ENCODE data around the gene FCHSD2.
"Not testable (repeated sequence)": the region's sequence is repeated elsewhere in the genome, so short reads cannot be mapped to it uniquely, and the experiment has no call there.

Gene FCHSD2

GRCh38 chr11:72864702-72865655, 277.1 kb downstream of the FCHSD2 start:
- Mint-ChIP-seq H3K4me1 (ENCODE audit: low read depth) (peaks cover 19% of the 10 kb centered on the region), H3K9me3 (no peaks in the 10 kb centered on the region), H3K36me3 (ENCODE audit: low read depth) (peaks cover 23% of the 10 kb centered on the region), H3K27ac (no peak overlapping the region), H3K4me3 (no peak overlapping the region), H3K27me3 (no peaks in the 10 kb centered on the region)
- DNase-seq, result no peak

DNA sequence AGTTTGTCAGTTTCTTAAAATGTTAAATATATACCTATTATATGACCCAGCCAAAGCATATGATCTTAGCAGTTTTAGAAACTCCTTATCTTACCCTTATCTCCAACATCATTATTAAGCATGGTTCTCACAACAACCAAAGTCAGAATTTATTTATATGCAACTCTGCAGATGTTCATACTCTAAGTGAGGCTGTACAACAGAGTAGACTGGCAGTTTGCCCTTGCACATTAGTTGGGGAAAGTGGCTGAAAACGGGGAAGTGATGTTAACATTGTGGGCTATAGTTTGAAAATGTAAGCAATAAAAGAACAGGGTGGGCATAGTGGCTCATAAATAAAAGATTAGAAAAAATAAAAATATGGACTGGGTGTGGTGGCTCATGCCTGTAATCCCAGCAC, 278.2 kb downstream of the FCHSD2 start:
- H3K36me3 Mint-ChIP-seq (ENCODE audit: low read depth), result peaks cover 26% of the 10 kb centered on the region
- no peaks in the 10 kb centered on the region for H3K9me3 Mint-ChIP-seq
- H3K27ac Mint-ChIP-seq, result no peak overlapping the region
- peaks cover 11% of the 10 kb centered on the region for H3K4me1 Mint-ChIP-seq (ENCODE audit: low read depth)
- H3K27me3 Mint-ChIP-seq, result no peaks in the 10 kb centered on the region
- no peak for DNase-seq
- no peak overlapping the region for H3K4me3 Mint-ChIP-seq

DNA sequence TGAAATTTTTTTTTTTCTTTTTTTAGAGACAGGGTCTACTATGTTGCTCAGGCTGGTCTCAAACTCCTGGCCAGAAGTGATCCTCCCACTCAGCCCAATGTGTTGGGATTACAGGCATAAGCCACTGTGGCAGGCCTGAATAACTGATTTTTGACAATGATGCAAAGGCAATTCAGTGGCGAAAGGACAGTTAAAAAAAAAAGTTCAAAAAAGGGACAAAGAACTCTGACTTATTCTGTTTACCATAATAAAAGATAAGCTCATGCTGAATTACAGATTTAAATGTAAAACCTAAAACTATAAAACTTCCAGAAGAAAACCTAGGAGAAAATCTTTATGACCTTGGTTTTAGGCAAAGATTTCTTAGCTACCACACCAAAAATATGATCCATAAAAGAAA, 279.0 kb downstream of the FCHSD2 start:
- H3K4me1 Mint-ChIP-seq (ENCODE audit: low read depth), result peaks cover 11% of the 10 kb centered on the region
- peaks cover 30% of the 10 kb centered on the region for H3K36me3 Mint-ChIP-seq (ENCODE audit: low read depth)
- H3K4me3 Mint-ChIP-seq, result no peak overlapping the region
- no peak for DNase-seq
- H3K27ac Mint-ChIP-seq, result no peak overlapping the region
- H3K9me3 Mint-ChIP-seq, result no peaks in the 10 kb centered on the region
- H3K27me3 Mint-ChIP-seq, result no peaks in the 10 kb centered on the region

- no peaks in the 10 kb centered on the region for H3K27me3 Mint-ChIP-seq
- no peak for DNase-seq
- H3K27ac Mint-ChIP-seq, result no peak overlapping the region
- H3K36me3 Mint-ChIP-seq (ENCODE audit: low read depth), result peaks cover 13% of the 10 kb centered on the region
- no peak overlapping the region for H3K4me3 Mint-ChIP-seq
- peaks cover 11% of the 10 kb centered on the region for H3K4me1 Mint-ChIP-seq (ENCODE audit: low read depth)
- H3K9me3 Mint-ChIP-seq, result no peaks in the 10 kb centered on the region
These were observed 281.5 kb downstream of the FCHSD2 start for GRCh38 chr11:72860592-72860991.

GRCh38 chr11:72860010-72860409, 282.1 kb downstream of the FCHSD2 start:
- H3K27ac Mint-ChIP-seq, result no peak overlapping the region
- H3K36me3 Mint-ChIP-seq (ENCODE audit: low read depth), result peaks cover 13% of the 10 kb centered on the region
- H3K9me3 Mint-ChIP-seq, result no peaks in the 10 kb centered on the region

GRCh38 chr11:72859126-72859525, 283.0 kb downstream of the FCHSD2 start:
- H3K36me3 Mint-ChIP-seq (ENCODE audit: low read depth), result peaks cover 13% of the 10 kb centered on the region
- H3K27ac Mint-ChIP-seq, result no peak overlapping the region
- H3K4me1 Mint-ChIP-seq (ENCODE audit: low read depth), result peaks cover 1% of the 10 kb centered on the region
- DNase-seq, result no peak
- H3K4me3 Mint-ChIP-seq, result no peak overlapping the region
- no peaks in the 10 kb centered on the region for H3K9me3 Mint-ChIP-seq
- H3K27me3 Mint-ChIP-seq, result no peaks in the 10 kb centered on the region

More at GRCh38 chr11:72860010-72860409, 282.1 kb downstream of the FCHSD2 start:
- no peak for DNase-seq
- Mint-ChIP-seq H3K4me1 (ENCODE audit: low read depth) (peaks cover 6% of the 10 kb centered on the region), H3K4me3 (no peak overlapping the region), H3K27me3 (no peaks in the 10 kb centered on the region)

- H3K4me3 Mint-ChIP-seq; H3K27ac Mint-ChIP-seq; H3K9me3 Mint-ChIP-seq; H3K4me1 Mint-ChIP-seq (ENCODE audit: low read depth); DNase-seq; H3K27me3 Mint-ChIP-seq: not testable (repeated sequence)
- peaks cover 13% of the 10 kb centered on the region for H3K36me3 Mint-ChIP-seq (ENCODE audit: low read depth)
These were observed 283.9 kb downstream of the FCHSD2 start for GRCh38 chr11:72858267-72858666.

- Mint-ChIP-seq H3K4me1 (ENCODE audit: low read depth) (no peaks in the 10 kb centered on the region), H3K9me3 (no peaks in the 10 kb centered on the region), H3K27me3 (no peaks in the 10 kb centered on the region), H3K27ac (no peak overlapping the region), H3K36me3 (ENCODE audit: low read depth) (peaks cover 13% of the 10 kb centered on the region), H3K4me3 (no peak overlapping the region)
- DNase-seq, result no peak
These were observed 285.4 kb downstream of the FCHSD2 start for GRCh38 chr11:72856551-72857345.

- no peak overlapping the region for H3K4me3 Mint-ChIP-seq
- DNase-seq, result no peak
- peaks cover 13% of the 10 kb centered on the region for H3K36me3 Mint-ChIP-seq (ENCODE audit: low read depth)
- H3K27ac Mint-ChIP-seq, result no peak overlapping the region
- peaks cover 2% of the 10 kb centered on the region for H3K4me1 Mint-ChIP-seq (ENCODE audit: low read depth)
- H3K27me3 Mint-ChIP-seq, result no peaks in the 10 kb centered on the region
- H3K9me3 Mint-ChIP-seq, result no peaks in the 10 kb centered on the region
These were observed 286.1 kb downstream of the FCHSD2 start for GRCh38 chr11:72856065-72856464.

DNA sequence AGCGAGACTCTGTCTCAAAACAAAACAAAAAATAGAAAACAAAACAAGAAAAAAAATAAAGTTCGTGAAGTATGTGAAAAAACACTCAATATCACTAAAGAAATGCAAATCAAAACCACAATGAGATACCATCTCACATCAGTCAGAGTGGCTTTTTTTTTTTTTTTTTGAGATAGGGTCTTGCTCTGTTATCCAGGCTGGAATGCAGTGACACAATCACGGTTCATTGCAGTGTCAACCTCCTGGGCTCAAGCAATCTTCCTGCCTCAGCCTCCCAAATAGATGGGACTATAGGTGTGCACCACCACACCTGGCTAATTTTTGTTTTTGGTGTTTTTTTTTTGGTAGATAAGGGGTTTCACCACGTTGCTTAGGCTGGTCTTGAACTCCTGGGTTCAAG, 290.4 kb downstream of the FCHSD2 start:
- Mint-ChIP-seq H3K27me3 (no peaks in the 10 kb centered on the region), H3K4me1 (ENCODE audit: low read depth) (peaks cover 6% of the 10 kb centered on the region), H3K27ac (no peak overlapping the region), H3K4me3 (no peak overlapping the region), H3K9me3 (no peaks in the 10 kb centered on the region), H3K36me3 (ENCODE audit: low read depth) (no peaks in the 10 kb centered on the region)
- no peak for DNase-seq

GRCh38 chr11:72850832-72851231, 291.3 kb downstream of the FCHSD2 start:
- no peak for DNase-seq
- H3K27ac Mint-ChIP-seq, result no peak overlapping the region
- no peak overlapping the region for H3K4me3 Mint-ChIP-seq
- H3K36me3 Mint-ChIP-seq (ENCODE audit: low read depth), result peaks cover 3% of the 10 kb centered on the region
- no peaks in the 10 kb centered on the region for H3K9me3 Mint-ChIP-seq
- peaks cover 6% of the 10 kb centered on the region for H3K4me1 Mint-ChIP-seq (ENCODE audit: low read depth)
- no peaks in the 10 kb centered on the region for H3K27me3 Mint-ChIP-seq

DNA sequence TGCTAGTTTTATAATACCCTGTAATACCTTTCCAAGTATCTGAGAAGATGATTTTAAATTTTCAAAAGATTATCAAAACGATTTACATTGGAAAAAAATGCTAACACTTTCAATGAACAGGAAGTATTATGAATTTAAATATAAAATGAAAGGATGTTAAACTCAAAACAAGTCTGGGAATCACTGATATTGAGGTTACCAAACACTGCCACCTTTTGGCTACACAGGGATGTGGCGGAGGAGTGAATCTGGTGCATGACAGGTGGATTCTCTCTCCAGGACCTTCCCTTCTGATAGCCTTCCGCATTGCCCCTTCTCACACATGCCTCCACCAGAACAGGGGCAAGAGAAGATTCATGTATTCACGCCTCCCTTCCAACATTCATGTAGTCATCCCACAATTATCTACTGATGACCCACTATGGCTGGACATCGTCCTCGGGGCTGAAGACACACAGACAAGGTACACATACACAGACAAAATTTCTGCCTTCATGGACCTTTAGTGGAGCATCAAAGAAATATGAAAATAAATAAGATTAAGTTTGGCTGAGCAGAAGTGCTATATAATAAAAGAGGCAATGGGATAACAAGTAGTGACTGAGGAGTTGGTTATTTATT, 293.2 kb downstream of the FCHSD2 start:
- H3K27ac Mint-ChIP-seq, result no peak overlapping the region
- peak; percentile 40 for DNase-seq
- H3K4me3 Mint-ChIP-seq, result no peak overlapping the region
- no peaks in the 10 kb centered on the region for H3K9me3 Mint-ChIP-seq
- H3K27me3 Mint-ChIP-seq, result no peaks in the 10 kb centered on the region
- H3K36me3 Mint-ChIP-seq (ENCODE audit: low read depth), result peaks cover 11% of the 10 kb centered on the region
- H3K4me1 Mint-ChIP-seq (ENCODE audit: low read depth), result peaks cover 6% of the 10 kb centered on the region

DNA sequence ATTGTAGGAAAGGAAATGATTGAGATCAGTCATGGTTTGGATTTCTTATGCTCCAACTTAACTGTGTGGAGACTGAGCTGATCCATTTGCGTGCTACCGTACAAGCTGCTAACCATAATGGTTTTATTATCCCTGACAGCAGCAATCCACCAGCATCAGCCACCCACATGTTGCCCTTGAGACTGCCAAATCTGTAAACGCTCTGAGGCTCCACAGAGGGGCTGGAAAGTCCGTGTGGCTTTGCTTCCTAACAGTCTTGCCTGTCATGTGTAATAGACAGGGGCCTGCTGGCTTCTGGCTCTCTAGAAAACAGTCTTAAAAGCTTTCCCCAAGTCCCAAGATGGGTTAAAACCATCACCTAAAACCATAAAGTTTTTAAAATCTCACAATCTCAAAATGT, 297.8 kb downstream of the FCHSD2 start:
- Mint-ChIP-seq H3K36me3 (ENCODE audit: low read depth) (peaks cover 49% of the 10 kb centered on the region), H3K9me3 (no peaks in the 10 kb centered on the region), H3K4me3 (no peak overlapping the region), H3K27ac (no peak overlapping the region), H3K27me3 (no peaks in the 10 kb centered on the region), H3K4me1 (ENCODE audit: low read depth) (peaks cover 4% of the 10 kb centered on the region)
- no peak for DNase-seq

- DNase-seq, result no peak
- H3K27ac Mint-ChIP-seq, result peak overlapping the region; percentile 44
- H3K4me1 Mint-ChIP-seq (ENCODE audit: low read depth), result peaks cover 4% of the 10 kb centered on the region
- H3K27me3 Mint-ChIP-seq, result no peaks in the 10 kb centered on the region
- no peaks in the 10 kb centered on the region for H3K9me3 Mint-ChIP-seq
- peaks cover 63% of the 10 kb centered on the region for H3K36me3 Mint-ChIP-seq (ENCODE audit: low read depth)
- H3K4me3 Mint-ChIP-seq, result no peak overlapping the region
These were observed 299.3 kb downstream of the FCHSD2 start for GRCh38 chr11:72842653-72843330.
